H1 (cell line): ENCODE data around the gene EPS8L1. TPM values are rescaled to one million over a fixed set of nuclear protein-coding genes. Genes with fewer than 3 reads are reported as not detected.

Experiments used
- CTCF ChIA-PET: fragments of 300-600 bp; sonication (Branson Sonifier 250); formaldehyde crosslinking; loops from one replicate; lab custom pipeline; 2021; ENCODE audit not compliant: partially characterized antibody; lab: Charles Lee
- POLR2A ChIA-PET: fragments of 300-600 bp; sonication (Branson Sonifier 250); formaldehyde crosslinking; loops from one replicate; lab custom pipeline; 2021; ENCODE audit warnings: inconsistent platforms; ENCODE audit not compliant: partially characterized antibody; lab: Charles Lee
- DNase-seq, 2 experiments: peaks; one replicate each; pipeline versions ENCODE4 v3.0.0 to v3.0.0-alpha.2; 2010 to 2022; ENCODE audit warnings: low spot score in 2 of 2, low read depth in 1 of 2, mixed read lengths in 1 of 2
- FAIRE-seq: peaks from 2 replicates; lab custom pipeline; 2011; peaks lifted over from hg19 to GRCh38; lab: Jason Lieb, UNC
- H2AFZ ChIP-seq: 2 replicates; pipeline ENCODE4 v1.8.1; 2012; ENCODE audit warnings: low read length, inconsistent platforms
- H2AK5ac ChIP-seq: 2 replicates; pipeline ENCODE4 v1.6.1; 2013; ENCODE audit warnings: low read depth, low read length
- H2BK120ac ChIP-seq: replicated peaks from 2 replicates; pipeline ENCODE3; 2013; ENCODE audit warnings: low read depth, low read length, inconsistent platforms
- H2BK12ac ChIP-seq: 2 replicates; pipeline ENCODE4 v1.6.1; 2013; ENCODE audit warnings: low read depth, low read length
- H2BK15ac ChIP-seq: 2 replicates; pipeline ENCODE4 v1.6.1; 2013; ENCODE audit warnings: low read length
- H2BK20ac ChIP-seq: 2 replicates; pipeline ENCODE4 v1.6.1; 2013; ENCODE audit warnings: low read length
- H2BK5ac ChIP-seq: 2 replicates; pipeline ENCODE4 v1.6.1; 2013; ENCODE audit warnings: low read depth, low read length
- H3K14ac ChIP-seq: 2 replicates; pipeline ENCODE4 v1.6.1; 2013; ENCODE audit warnings: inconsistent platforms; ENCODE audit not compliant: insufficient read length
- H3K18ac ChIP-seq: 2 replicates; pipeline ENCODE4 v1.6.1; 2013; ENCODE audit warnings: low read length; ENCODE audit errors: extremely low read depth
- H3K23ac ChIP-seq: 2 replicates; pipeline ENCODE4 v1.6.1; 2013; ENCODE audit warnings: inconsistent platforms; ENCODE audit not compliant: insufficient read length
- H3K23me2 ChIP-seq: 2 replicates; pipeline ENCODE4 v1.6.1; 2013; ENCODE audit warnings: low read depth, low read length
- H3K27ac ChIP-seq: 2 replicates; pipeline ENCODE4 v1.6.1; 2011; ENCODE audit warnings: low read depth, low read length, inconsistent platforms
- H3K27me3 ChIP-seq, 4 experiments: replicated peaks in 1 of 4; 1 replicate in 1 of 4; 2 replicates in 3 of 4; pipeline versions ENCODE4 v1.6.1 to v1.8.1; 2011 to 2013; ENCODE audit warnings: low read length in 3 of 4, mild to moderate bottlenecking in 3 of 4, inconsistent platforms in 2 of 4, mixed read lengths in 2 of 4, moderate library complexity in 1 of 4; ENCODE audit not compliant: control insufficient read depth in 3 of 4, insufficient read depth in 3 of 4; ENCODE audit errors: extremely low read depth in 1 of 4
- H3K36me3 ChIP-seq, 4 experiments: 2 replicates each; pipeline versions ENCODE4 v1.6.1 to v1.8.1; 2011 to 2013; ENCODE audit warnings: mild to moderate bottlenecking in 4 of 4, low read length in 3 of 4, moderate library complexity in 2 of 4, control low read depth in 1 of 4, inconsistent platforms in 1 of 4; ENCODE audit not compliant: insufficient read depth in 4 of 4, control insufficient read depth in 2 of 4
- H3K4ac ChIP-seq: replicated peaks from 2 replicates; pipeline ENCODE3; 2013; ENCODE audit warnings: low read length, low read depth, mixed read lengths, inconsistent platforms; ENCODE audit not compliant: insufficient read length
- H3K4me1 ChIP-seq, 4 experiments: replicated peaks in 1 of 4; 1 replicate in 1 of 4; 2 replicates in 3 of 4; pipeline versions ENCODE4 v1.6.1 to v1.8.1; 2011 to 2013; ENCODE audit warnings: low read length in 3 of 4, inconsistent platforms in 2 of 4, mixed read lengths in 1 of 4; ENCODE audit not compliant: insufficient read depth in 4 of 4, control insufficient read depth in 3 of 4
- H3K4me2 ChIP-seq, 2 experiments: 2 replicates each; pipeline versions ENCODE4 v1.6.1 to v1.8.1; 2011 to 2013; ENCODE audit warnings: low read depth in 2 of 2, low read length in 2 of 2, control low read depth in 1 of 2, inconsistent platforms in 1 of 2, mild to moderate bottlenecking in 1 of 2; ENCODE audit not compliant: insufficient read depth in 1 of 2
- H3K4me3 ChIP-seq, 4 experiments: fragments of 200-600, 300-600 bp in 1 of 4; sonication (generic), shearing (Covaris generic), sonication (Bioruptor Twin) in 1 of 4; 2 replicates each; pipeline versions ENCODE4 v1.5.1 to v1.8.1; 2011 to 2016; ENCODE audit warnings: low read length in 4 of 4, low read depth in 3 of 4, control low read depth in 2 of 4, inconsistent platforms in 2 of 4, mild to moderate bottlenecking in 2 of 4, mixed read lengths in 1 of 4, moderate library complexity in 1 of 4; ENCODE audit not compliant: insufficient read depth in 2 of 4; ENCODE audit errors: extremely low read depth in 1 of 4
- H3K56ac ChIP-seq: replicated peaks from 2 replicates; pipeline ENCODE3; 2013; ENCODE audit warnings: low read depth, mild to moderate bottlenecking, mixed read lengths, low read length, inconsistent platforms; ENCODE audit not compliant: insufficient read length
- H3K79me1 ChIP-seq: 2 replicates; pipeline ENCODE4 v1.6.1; 2013; ENCODE audit warnings: low read depth, low read length, control low read depth
- H3K79me2 ChIP-seq, 2 experiments: 2 replicates each; pipeline versions ENCODE4 v1.6.1 to v1.8.1; 2012 to 2013; ENCODE audit warnings: low read length in 2 of 2, mild to moderate bottlenecking in 2 of 2, inconsistent platforms in 1 of 2; ENCODE audit not compliant: insufficient read depth in 2 of 2, control insufficient read depth in 1 of 2
- H3K9ac ChIP-seq, 4 experiments: replicated peaks in 1 of 4; 1 replicate in 1 of 4; 2 replicates in 3 of 4; pipeline versions ENCODE4 v1.6.1 to v1.8.1; 2011 to 2013; ENCODE audit warnings: low read depth in 3 of 4, low read length in 3 of 4, control low read depth in 2 of 4, mild to moderate bottlenecking in 2 of 4, moderate library complexity in 2 of 4, inconsistent platforms in 1 of 4; ENCODE audit errors: extremely low read depth in 1 of 4
- H3K9me3 ChIP-seq, 2 experiments: 2 replicates each; pipeline versions ENCODE4 v1.6.1 to v1.8.1; 2012 to 2013; ENCODE audit warnings: mild to moderate bottlenecking in 2 of 2, moderate library complexity in 2 of 2, control low read depth in 1 of 2, inconsistent platforms in 1 of 2, low read depth in 1 of 2, low read length in 1 of 2, mixed read lengths in 1 of 2; ENCODE audit not compliant: insufficient read depth in 2 of 2
- H4K20me1 ChIP-seq, 2 experiments: replicated peaks in 1 of 2; 2 replicates each; pipeline versions ENCODE3 to v1.8.1; 2011 to 2013; ENCODE audit warnings: inconsistent platforms in 2 of 2, low read length in 2 of 2, mild to moderate bottlenecking in 1 of 2; ENCODE audit not compliant: insufficient read depth in 2 of 2, control insufficient read depth in 1 of 2
- H4K5ac ChIP-seq: 2 replicates; pipeline ENCODE4 v1.6.1; 2013; ENCODE audit warnings: low read length, low read depth, mixed read lengths, inconsistent platforms; ENCODE audit not compliant: insufficient read length
- H4K8ac ChIP-seq: 2 replicates; pipeline ENCODE4 v1.8.0; 2013; ENCODE audit warnings: mild to moderate bottlenecking, moderate library complexity, low read length, inconsistent platforms; ENCODE audit not compliant: insufficient read depth; ENCODE audit errors: extremely low read depth
- H4K91ac ChIP-seq: replicated peaks from 2 replicates; pipeline ENCODE3; 2013; ENCODE audit warnings: low read length, mixed read lengths, inconsistent platforms; ENCODE audit not compliant: insufficient read length
- BACH1 ChIP-seq: IDR thresholded peaks from 2 replicates; pipeline ENCODE4 v1.6.1; 2012; ENCODE audit warnings: low read length, improper control_type of control experiment
- CTCF ChIP-seq, 3 experiments: IDR thresholded peaks; 1 replicate in 2 of 3; 2 replicates in 1 of 3; pipeline versions ENCODE4 v1.5.1 to v1.6.1; 2011; ENCODE audit warnings: low read length in 3 of 3, mild to moderate bottlenecking in 3 of 3, inconsistent platforms in 2 of 3, low read depth in 1 of 3, moderate library complexity in 1 of 3; ENCODE audit not compliant: insufficient read depth in 1 of 3; ENCODE audit errors: control extremely low read depth in 1 of 3
- MAX ChIP-seq: IDR thresholded peaks from 2 replicates; pipeline ENCODE4 v1.6.1; 2012; ENCODE audit warnings: inconsistent platforms
- NRF1 ChIP-seq: IDR thresholded peaks from 2 replicates; pipeline ENCODE4 v1.6.1; 2011; ENCODE audit warnings: mild to moderate bottlenecking, low read depth, low read length, improper control_type of control experiment
- PHF8 ChIP-seq: fragments of 200-600 bp; sonication (generic); conservative IDR thresholded peaks from 2 replicates; pipeline ENCODE4 v1.7.1; 2012; ENCODE audit warnings: low read depth, mild to moderate bottlenecking, inconsistent platforms, low read length, moderate library complexity
- SUZ12 ChIP-seq: fragments of 200-600 bp; sonication (generic); IDR thresholded peaks from 2 replicates; pipeline ENCODE4 v1.6.1; 2012; ENCODE audit warnings: mild to moderate bottlenecking, inconsistent platforms, low read length, moderate library complexity, mixed read lengths
- TAF1 ChIP-seq: IDR thresholded peaks from 2 replicates; pipeline ENCODE4 v1.6.1; 2011; ENCODE audit warnings: mild to moderate bottlenecking, low read depth, low read length
- WGBS, 2 experiments: shearing (Covaris generic) in 1 of 2; methylation state at CpG; one replicate each; pipeline versions ENCODE4 v1.1.6 to v1.1.7; 2013 to 2015; ENCODE audit warnings: low lambda C conversion rate in 2 of 2, mixed read lengths in 2 of 2, inconsistent platforms in 1 of 2, low coverage in 1 of 2, missing lambda C conversion rate in 1 of 2; ENCODE audit not compliant: insufficient replicate concordance in 2 of 2, insufficient coverage in 1 of 2, insufficient read length in 1 of 2; ENCODE audit errors: extremely low coverage in 1 of 2, missing lambda C conversion rate in 1 of 2; 5-methylcytosine and 5-hydroxymethylcytosine counted together
- polyA plus RNA-seq, 7 experiments: library from polyadenylated mRNA; depleted of rRNA in 3 of 7; stranded (reverse) in 5 of 7; unstranded in 2 of 7; fragments of >200 nt in 5 of 7; fragments of 200-250 nt in 2 of 7; gene quantifications; 1 replicate in 5 of 7; 2 replicates in 1 of 7; 4 replicates in 1 of 7; pipeline versions ENCODE4 v1.2.1 to v1.2.3, GENCODE V29; 2011 to 2013; ENCODE audit warnings: missing spikeins in 2 of 7, mixed read lengths in 2 of 7
- total RNA-seq: library from RNA; stranded (reverse); fragmentation: NEBNext Ultra II Directional; extraction: Animal tissue kit (Norgen Biotek cat#: 25700); gene quantifications from 2 replicates; pipeline ENCODE4 v1.2.1, GENCODE V29; 2021

The EPS8L1 gene
- total and polyA plus RNA-seq, 2 of the 8 experiments (the other 6 are each of a cell fraction or from before 2014, with no cell fraction given), result 19.8 to 30.2 TPM

GRCh38 chr19:55080121-55080967 lies 4.7 kb downstream of the EPS8L1 start:
- Histone ChIP-seq H3K27ac (peak overlapping the region; percentile 39; the same call in 1 of the 2 replicates), H3K79me2 (no peaks in the 10 kb centered on the region), H4K91ac (peak overlapping the region; percentile 99), H3K4me2 (peak overlapping the region; percentile 93 to 96), H2AK5ac (peak overlapping the region; percentile 68; the same call in 1 of the 2 replicates), H3K23me2 (peaks cover 14% of the 10 kb centered on the region), H3K4ac (peak overlapping the region; percentile 82), H3K18ac (peak overlapping the region; percentile 100), H3K23ac (no peak overlapping the region), H4K8ac (peak overlapping the region; percentile 89), H2BK5ac (peak overlapping the region; percentile 97; the same call in 1 of the 2 replicates), H3K14ac (no peak overlapping the region), H2AFZ (no peak overlapping the region), H2BK120ac (no peak overlapping the region), H3K9me3 (no peaks in the 10 kb centered on the region), H2BK12ac (peak overlapping the region; percentile 97; the same call in 1 of the 2 replicates), H4K5ac (peak overlapping the region; percentile 55), H3K27me3 (peaks cover 0 to 13% (median 8%) of the 10 kb centered on the region in 4 experiments; a peak in 5 of 7 replicates), H3K9ac (peak overlapping the region in 3 of 4 experiments; percentile 31 to 56 (median 48); a peak in 5 of 7 replicates), H4K20me1 (peaks cover 2 to 8% of the 10 kb centered on the region in 2 experiments), H3K56ac (peak overlapping the region; percentile 18), H3K4me1 (peaks cover 0 to 14% (median 10%) of the 10 kb centered on the region in 4 experiments; a peak in 6 of 7 replicates), H2BK15ac (peak overlapping the region; percentile 100; the same call in 1 of the 2 replicates), H3K79me1 (no peaks in the 10 kb centered on the region), H3K36me3 (no peaks in the 10 kb centered on the region), H3K4me3 (peak overlapping the region; percentile 50 to 77 (median 58)), H2BK20ac (0 out of 2 replicates have a peak overlapping the region, but pooled peaks have one; percentile 80)
- FAIRE-seq (no peak), DNase-seq (peak in 1 of 2 experiments; percentile 94)
- ChIA-PET CTCF (interaction anchor here (0.8 to 1.3 kb wide), 6 partner anchors 9 to 62 kb away, joined by 3 to 5 read pairs (median 3); no protein-coding TSS in a partner anchor), POLR2A (interaction anchor here (0.6 to 5.1 kb wide), 17 partner anchors 10 to 879 kb away, joined by 3 to 33 read pairs (median 4); partner anchors contain the start of genes LENG9 and PPP1R12C)
- WGBS, 2 experiments, result 3% methylated on average over 42 of the region's 55 CpGs; no CpG with 5 or more reads in 1 of the 2 experiments
- TF ChIP-seq PHF8 (0 out of 2 replicates have a peak, but pooled peaks have one; percentile 3), TAF1 (0 out of 2 replicates have a peak, but pooled peaks have one; percentile 5), NRF1 (no peak), SUZ12 (no peak), BACH1 (peak; percentile 68), MAX (peak; percentile 65), CTCF (IDR thresholded peaks at IDR 0.05; ENCODE audit: control extremely low read depth in 1 of 3, insufficient read depth in 1 of 3, low read depth in 1 of 3, low read length in 3 of 3) (peak in 1 of 3 experiments; percentile 2; a peak in 1 of 4 replicates)
